GM06990 (cell line): ENCODE measurements around the gene PTPRQ.

Source experiments
- DNase-seq: peaks from one replicate; pipeline ENCODE4 v3.0.0-alpha.2; 2011; ENCODE audit not compliant: insufficient read length; ENCODE audit errors: extremely low read depth
- H3K27me3 ChIP-seq: replicated peaks from 2 replicates; pipeline ENCODE4 v1.6.0; 2011; ENCODE audit warnings: low read length; ENCODE audit not compliant: control insufficient read depth, insufficient read depth
- H3K36me3 ChIP-seq: 2 replicates; pipeline ENCODE4 v1.5.1; 2011; ENCODE audit warnings: low read length; ENCODE audit not compliant: control insufficient read depth, insufficient read depth
- H3K4me3 ChIP-seq: replicated peaks from 2 replicates; pipeline ENCODE4 v1.5.1; 2011; ENCODE audit warnings: low read depth, mild to moderate bottlenecking, control low read depth, low read length
- TF ChIP-seq, protein P1 (sequence below): IDR thresholded peaks from 2 replicates; pipeline ENCODE4 v1.5.1; 2011; ENCODE audit warnings: low read length, control low read depth, mild to moderate bottlenecking, inconsistent platforms; ENCODE audit not compliant: insufficient read depth, poor library complexity, severe bottlenecking

PTPRQ gene

DNA sequence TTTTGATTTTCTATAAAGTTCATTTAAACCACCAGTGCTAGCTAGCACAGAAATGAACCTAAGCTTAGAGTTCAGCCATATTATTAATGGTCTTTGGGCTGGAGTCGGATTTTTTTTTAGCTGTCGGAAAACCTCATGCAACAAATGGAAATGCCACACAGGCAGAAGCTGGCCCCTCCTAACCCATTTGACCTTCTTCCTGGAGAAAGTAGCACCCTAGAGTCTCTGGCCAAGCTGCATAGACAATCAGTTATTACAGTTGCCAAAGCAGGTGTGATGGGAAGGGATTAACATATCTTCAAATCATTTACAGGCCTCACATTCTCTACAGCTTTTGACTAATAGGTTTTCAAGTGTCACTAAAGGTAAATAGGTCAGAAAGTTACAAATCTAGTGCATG lies 49.4 kb downstream of the PTPRQ start:
- DNase-seq: no peak
- no peak overlapping the region for H3K4me3 ChIP-seq
- H3K27me3 ChIP-seq: no peaks in the 10 kb centered on the region
- TF ChIP-seq, protein P1, sequence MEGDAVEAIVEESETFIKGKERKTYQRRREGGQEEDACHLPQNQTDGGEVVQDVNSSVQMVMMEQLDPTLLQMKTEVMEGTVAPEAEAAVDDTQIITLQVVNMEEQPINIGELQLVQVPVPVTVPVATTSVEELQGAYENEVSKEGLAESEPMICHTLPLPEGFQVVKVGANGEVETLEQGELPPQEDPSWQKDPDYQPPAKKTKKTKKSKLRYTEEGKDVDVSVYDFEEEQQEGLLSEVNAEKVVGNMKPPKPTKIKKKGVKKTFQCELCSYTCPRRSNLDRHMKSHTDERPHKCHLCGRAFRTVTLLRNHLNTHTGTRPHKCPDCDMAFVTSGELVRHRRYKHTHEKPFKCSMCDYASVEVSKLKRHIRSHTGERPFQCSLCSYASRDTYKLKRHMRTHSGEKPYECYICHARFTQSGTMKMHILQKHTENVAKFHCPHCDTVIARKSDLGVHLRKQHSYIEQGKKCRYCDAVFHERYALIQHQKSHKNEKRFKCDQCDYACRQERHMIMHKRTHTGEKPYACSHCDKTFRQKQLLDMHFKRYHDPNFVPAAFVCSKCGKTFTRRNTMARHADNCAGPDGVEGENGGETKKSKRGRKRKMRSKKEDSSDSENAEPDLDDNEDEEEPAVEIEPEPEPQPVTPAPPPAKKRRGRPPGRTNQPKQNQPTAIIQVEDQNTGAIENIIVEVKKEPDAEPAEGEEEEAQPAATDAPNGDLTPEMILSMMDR: no peak
- no peaks in the 10 kb centered on the region for H3K36me3 ChIP-seq

DNA sequence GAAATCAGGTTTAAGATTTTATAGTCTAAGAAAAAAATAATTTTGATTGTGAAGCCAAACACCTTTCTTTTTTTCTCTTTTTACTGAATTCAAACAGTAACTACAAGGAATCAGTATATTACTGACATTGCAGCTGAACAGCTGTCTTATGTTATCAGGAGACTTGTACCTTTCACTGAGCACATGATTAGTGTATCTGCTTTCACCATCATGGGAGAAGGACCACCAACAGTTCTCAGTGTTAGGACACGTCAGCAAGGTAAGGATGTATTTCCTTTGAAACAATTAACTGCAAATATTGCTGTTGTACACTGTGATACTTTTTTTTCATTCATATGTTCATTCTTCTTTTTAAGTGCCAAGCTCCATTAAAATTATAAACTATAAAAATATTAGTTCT lies 50.8 kb downstream of the PTPRQ start:
- H3K36me3 ChIP-seq: no peaks in the 10 kb centered on the region
- H3K4me3 ChIP-seq: no peak overlapping the region
- TF ChIP-seq, protein P1: no peak
- no peaks in the 10 kb centered on the region for H3K27me3 ChIP-seq
- no peak for DNase-seq

DNA sequence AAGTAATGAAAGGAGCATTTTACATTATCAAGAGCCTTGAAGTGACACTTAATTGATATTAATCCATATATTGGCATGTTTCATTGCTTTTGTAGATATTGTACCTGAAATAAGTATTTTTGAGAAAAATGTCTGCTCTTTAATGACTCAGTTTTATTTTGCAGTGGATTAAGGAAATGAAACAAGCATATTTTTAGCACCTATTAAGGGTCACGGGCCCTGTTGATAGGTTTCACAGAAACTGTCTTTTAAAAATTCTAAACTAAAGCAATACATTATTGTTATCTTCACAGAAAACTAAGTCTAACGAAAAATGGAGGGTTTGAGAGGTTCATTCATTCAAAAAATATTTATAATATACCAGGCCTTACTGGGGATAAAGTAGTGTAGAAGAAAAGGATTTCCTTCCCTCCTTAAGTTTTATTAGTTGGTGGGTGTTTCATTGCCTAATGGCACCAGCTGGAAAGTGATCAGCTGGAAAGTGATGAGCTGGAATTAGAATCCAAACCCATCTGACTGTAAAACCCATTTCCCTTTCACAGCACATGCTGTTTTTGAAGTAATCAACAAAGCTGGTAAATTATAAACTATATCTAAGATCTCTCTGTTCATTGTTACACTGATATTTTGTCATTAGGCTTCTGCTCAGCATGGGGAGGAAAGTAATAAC lies 54.2 kb downstream of the PTPRQ start:
- Histone ChIP-seq H3K36me3 (no peaks in the 10 kb centered on the region), H3K27me3 (no peaks in the 10 kb centered on the region), H3K4me3 (no peak overlapping the region)
- no peak for DNase-seq
- TF ChIP-seq, protein P1: no peak

DNA sequence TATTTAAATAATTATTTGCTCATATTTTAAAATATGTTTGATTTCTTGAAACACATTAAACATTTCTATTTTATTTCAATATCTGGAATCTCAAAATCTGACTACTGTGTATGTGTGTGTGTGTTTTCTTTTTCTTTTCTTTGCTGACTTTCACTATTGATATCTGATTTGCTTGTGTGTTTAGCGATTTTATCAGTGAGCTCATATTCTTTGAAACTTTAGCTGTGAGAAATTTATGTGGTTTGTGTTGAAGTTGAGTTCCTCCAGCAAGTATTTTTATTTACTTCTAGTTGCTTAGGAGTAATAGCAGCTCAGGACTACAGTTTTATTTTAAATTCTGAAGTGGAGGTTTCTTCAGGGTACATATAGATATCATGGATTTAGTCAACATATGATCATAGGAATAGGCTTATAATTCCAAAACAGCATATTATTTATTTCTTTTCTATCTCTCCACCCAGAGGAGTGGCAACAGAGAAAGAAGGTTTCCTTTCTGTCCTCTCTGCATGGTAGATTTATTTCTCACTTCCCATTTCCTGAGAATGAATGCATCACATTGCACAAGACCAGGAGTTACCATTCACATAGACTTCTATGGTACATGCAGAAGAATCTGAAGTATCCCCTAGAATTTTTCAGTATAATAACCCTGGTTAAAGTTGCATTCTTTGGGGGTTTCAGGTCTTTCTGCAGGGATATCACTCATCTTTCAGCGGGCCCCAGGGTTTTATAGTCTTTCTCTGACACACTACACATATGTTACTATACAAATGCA lies 60.5 kb downstream of the PTPRQ start:
- TF ChIP-seq, protein P1: no peak
- no peaks in the 10 kb centered on the region for H3K27me3 ChIP-seq
- H3K4me3 ChIP-seq: no peak overlapping the region
- no peak for DNase-seq
- H3K36me3 ChIP-seq: no peaks in the 10 kb centered on the region

DNA sequence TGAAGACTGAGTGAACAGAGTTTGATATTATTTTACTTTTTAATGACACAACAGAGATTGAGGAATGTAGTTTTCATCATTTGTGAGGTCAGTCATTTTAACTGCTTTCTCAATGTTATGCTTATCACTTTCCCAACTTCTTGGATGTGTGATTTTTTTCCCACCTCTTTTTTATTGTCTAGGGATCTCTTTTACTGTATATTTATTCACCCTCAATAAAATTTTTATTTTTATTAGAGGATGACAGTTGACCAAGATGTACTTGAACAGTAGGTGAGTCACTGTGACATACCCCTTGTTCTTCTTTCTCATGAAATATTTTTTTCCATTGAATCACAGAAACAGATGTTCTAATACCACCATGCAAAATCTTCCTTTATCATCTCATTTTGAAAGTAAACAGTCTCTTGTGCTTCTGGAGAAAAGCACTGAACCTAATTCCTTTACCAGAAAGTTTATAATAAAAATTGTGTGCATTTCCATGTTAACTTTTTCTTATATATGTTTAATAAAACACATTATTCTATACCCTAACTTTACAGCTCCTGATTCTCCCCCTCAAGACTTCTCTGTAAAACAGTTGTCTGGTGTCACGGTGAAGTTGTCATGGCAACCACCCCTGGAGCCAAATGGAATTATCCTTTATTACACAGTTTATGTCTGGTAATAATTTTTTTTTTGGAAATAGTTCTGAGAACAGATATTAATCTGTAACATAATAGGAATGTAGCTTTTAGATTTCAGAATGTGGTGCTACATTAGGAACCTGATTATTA lies 65.9 kb downstream of the PTPRQ start:
- Histone ChIP-seq H3K4me3 (no peak overlapping the region), H3K27me3 (no peaks in the 10 kb centered on the region), H3K36me3 (no peaks in the 10 kb centered on the region)
- no peak for DNase-seq
- TF ChIP-seq, protein P1: no peak
